ENCODE data around the gene SVEP1. TPM values are rescaled to one million over a fixed set of nuclear protein-coding genes. Genes with fewer than 3 reads are reported as not detected.

Gene SVEP1
- total RNA-seq, 1 donor from 2014 or later = 359 TPM

- no peak for DNase-seq (ENCODE audit: low spot score)
These were observed 251.8 kb downstream of the SVEP1 start for GRCh38 chr9:110327716-110328115.

GRCh38 chr9:110323818-110324217 lies 255.7 kb downstream of the SVEP1 start:
- no peak for DNase-seq (ENCODE audit: low spot score)

GRCh38 chr9:110320651-110321445 lies 258.7 kb downstream of the SVEP1 start:
- no peak for DNase-seq (ENCODE audit: low spot score)

GRCh38 chr9:110319781-110320492 lies 259.6 kb downstream of the SVEP1 start:
- no peak for DNase-seq (ENCODE audit: low spot score)

GRCh38 chr9:110317911-110318310 lies 261.6 kb downstream of the SVEP1 start:
- no peak for DNase-seq (ENCODE audit: low spot score)

GRCh38 chr9:110316261-110317075 lies 263.1 kb downstream of the SVEP1 start:
- DNase-seq (ENCODE audit: low spot score) = no peak

Other genes with a start within 250 kb of the SVEP1 start
- gene TXNDC8, start 241.9 kb downstream of the SVEP1 start, total RNA-seq = not detected
- gene MUSK, start 89.0 kb upstream of the SVEP1 start, total RNA-seq = not detected

Measured in mesenteric fat pad (tissue), 1 donor.